Esophagus mucosa (tissue), 1 donor: ENCODE data around the gene SLC6A9. TPM values are rescaled to one million over a fixed set of nuclear protein-coding genes. Genes with fewer than 3 reads are reported as not detected.

Source experiments
- ATAC-seq: fragments of 200-7000 bp; cut with Tn5 transposase; one replicate; pipeline ENCODE4 v1.9.1; 2020
- total RNA-seq: library from RNA; stranded (reverse); gene quantifications from one replicate; pipeline ENCODE4 v1.2.4, GENCODE V29; 2023
- donor health status: DM: yes; HTN: yes; CAD: no.

Gene SLC6A9
- total RNA-seq, 1 donor from 2014 or later: 46.7 TPM

- ATAC-seq: no peak
Observed at GRCh38 chr1:43965316-43965715, 65.9 kb downstream of the SLC6A9 start.

- no peak for ATAC-seq
Observed at GRCh38 chr1:43963890-43964289, 67.4 kb downstream of the SLC6A9 start.

- no peak for ATAC-seq
Observed at GRCh38 chr1:43963006-43963405, 68.3 kb downstream of the SLC6A9 start.

- no peak for ATAC-seq
Observed at GRCh38 chr1:43962324-43962723, 68.9 kb downstream of the SLC6A9 start.

GRCh38 chr1:43961692-43962091 is 69.6 kb downstream of the SLC6A9 start:
- no peak for ATAC-seq

- ATAC-seq: no peak
Observed at GRCh38 chr1:43960798-43961197, 70.5 kb downstream of the SLC6A9 start.

- no peak for ATAC-seq
Observed at GRCh38 chr1:43958351-43959255, 72.7 kb downstream of the SLC6A9 start.

- ATAC-seq: peak; percentile 54
Observed at GRCh38 chr1:43957407-43958040, 73.7 kb downstream of the SLC6A9 start.

GRCh38 chr1:43956234-43956633 is 75.0 kb downstream of the SLC6A9 start:
- no peak for ATAC-seq

GRCh38 chr1:43954036-43954435 is 77.2 kb downstream of the SLC6A9 start:
- ATAC-seq: no peak

- no peak for ATAC-seq
Observed at GRCh38 chr1:43953361-43953760, 77.9 kb downstream of the SLC6A9 start.

- peak; percentile 47 for ATAC-seq
Observed at GRCh38 chr1:43952731-43953346, 78.4 kb downstream of the SLC6A9 start.

GRCh38 chr1:43951021-43951985 is 80.0 kb downstream of the SLC6A9 start:
- no peak for ATAC-seq

- ATAC-seq: no peak
Observed at GRCh38 chr1:43949678-43950077, 81.6 kb downstream of the SLC6A9 start.

GRCh38 chr1:43947874-43948437 is 83.3 kb downstream of the SLC6A9 start:
- no peak for ATAC-seq

- ATAC-seq: peak; percentile 0
Observed at GRCh38 chr1:43947061-43947873, 84.0 kb downstream of the SLC6A9 start.

Other genes starting within 250 kb of the SLC6A9 start
- gene ARTN, start 97.7 kb downstream of the SLC6A9 start, total RNA-seq: 7.4 TPM
- gene IPO13, start 84.5 kb downstream of the SLC6A9 start, total RNA-seq: 21.7 TPM
- gene DPH2, start 61.5 kb downstream of the SLC6A9 start, total RNA-seq: 18.3 TPM
- gene ATP6V0B, start 56.5 kb downstream of the SLC6A9 start, total RNA-seq: 95.7 TPM
- gene B4GALT2, start 52.3 kb downstream of the SLC6A9 start, total RNA-seq: 40.1 TPM
- gene CCDC24, start 39.9 kb downstream of the SLC6A9 start, total RNA-seq: 4.0 TPM
- gene KLF17, start 87.4 kb upstream of the SLC6A9 start, total RNA-seq: not detected
- gene KLF18, start 110.2 kb upstream of the SLC6A9 start, total RNA-seq: not detected
- 16.2 TPM for gene DMAP1, start 182.0 kb upstream of the SLC6A9 start, total RNA-seq